Fibroblast of lung (primary cell): Measurements from ENCODE around the gene DIO1. TPM values are rescaled to one million over a fixed set of nuclear protein-coding genes. Genes with fewer than 3 reads are reported as not detected.

Source experiments
- DNase-seq, 2 donors: peaks; one replicate each; pipeline versions ENCODE4 v3.0.0 to v3.0.0-alpha.2; 2010; ENCODE audit warnings: low read depth in 2 of 2
- H2AFZ ChIP-seq: 2 replicates; pipeline ENCODE4 v1.5.1; 2012; ENCODE audit warnings: low read length, control low read depth, inconsistent platforms
- H3K27ac ChIP-seq: 2 replicates; pipeline ENCODE4 v1.5.1; 2011; ENCODE audit warnings: low read length, control low read depth; ENCODE audit not compliant: insufficient read depth
- H3K27me3 ChIP-seq: 2 replicates; pipeline ENCODE4 v1.5.1; 2011; ENCODE audit warnings: mild to moderate bottlenecking, low read length; ENCODE audit not compliant: control insufficient read depth, insufficient read depth
- H3K36me3 ChIP-seq: 2 replicates; pipeline ENCODE4 v1.5.1; 2011; ENCODE audit warnings: low read length; ENCODE audit not compliant: control insufficient read depth, insufficient read depth
- H3K4me1 ChIP-seq: 2 replicates; pipeline ENCODE4 v1.5.1; 2011; ENCODE audit warnings: low read length; ENCODE audit not compliant: control insufficient read depth, insufficient read depth; ENCODE audit errors: extremely low read depth
- H3K4me2 ChIP-seq: 2 replicates; pipeline ENCODE4 v1.5.1; 2011; ENCODE audit warnings: low read length, control low read depth; ENCODE audit not compliant: insufficient read depth; ENCODE audit errors: extremely low read depth
- H3K4me3 ChIP-seq, 4 experiments: fragments of 200-600 bp in 1 of 4; sonication (generic) in 1 of 4; replicated peaks in 1 of 4; 2 replicates each; pipeline ENCODE4 v1.5.1; 2011 to 2016; ENCODE audit warnings: low read length in 4 of 4, low read depth in 3 of 4, mild to moderate bottlenecking in 3 of 4, control low read depth in 2 of 4, inconsistent platforms in 1 of 4, mixed read lengths in 1 of 4; ENCODE audit not compliant: insufficient read depth in 1 of 4; ENCODE audit errors: control extremely low read depth in 1 of 4
- H3K79me2 ChIP-seq: 2 replicates; pipeline ENCODE4 v1.5.1; 2012; ENCODE audit warnings: mild to moderate bottlenecking, low read length, inconsistent platforms; ENCODE audit not compliant: control insufficient read depth, insufficient read depth
- H3K9ac ChIP-seq: 2 replicates; pipeline ENCODE4 v1.5.1; 2011; ENCODE audit warnings: mild to moderate bottlenecking, low read length, control low read depth; ENCODE audit not compliant: insufficient read depth
- H3K9me3 ChIP-seq: 2 replicates; pipeline ENCODE4 v1.5.1; 2012; ENCODE audit warnings: low read depth, low read length; ENCODE audit not compliant: control insufficient read depth, insufficient read depth
- H4K20me1 ChIP-seq: 2 replicates; pipeline ENCODE4 v1.5.1; 2011; ENCODE audit warnings: low read length; ENCODE audit not compliant: control insufficient read depth, insufficient read depth; ENCODE audit errors: extremely low read depth
- CTCF ChIP-seq, 2 donors: IDR thresholded peaks in 1 of 2; conservative IDR thresholded peaks in 1 of 2; 1 replicate in 1 of 2; 2 replicates in 1 of 2; pipeline ENCODE4 v1.5.1; 2011 to 2012; ENCODE audit warnings: low read length in 2 of 2, control low read depth in 1 of 2, inconsistent platforms in 1 of 2, low read depth in 1 of 2, mild to moderate bottlenecking in 1 of 2
- EZH2 ChIP-seq: IDR thresholded peaks from 2 replicates; pipeline ENCODE4 v1.5.1; 2012; ENCODE audit warnings: low read length, control low read depth, mild to moderate bottlenecking; ENCODE audit errors: missing control alignments
- polyA plus RNA-seq, 2 donors: library from polyadenylated mRNA; depleted of rRNA in 1 of 2; stranded (reverse) in 1 of 2; unstranded in 1 of 2; fragments of >200 nt; gene quantifications; 2 replicates each; pipeline ENCODE4 v1.2.1, GENCODE V29; 2011 to 2012; ENCODE audit warnings: missing spikeins in 1 of 2
- total RNA-seq: library from RNA; depleted of rRNA; stranded (reverse); fragments of >200 nt; gene quantifications from 2 replicates; pipeline ENCODE4 v1.2.1, GENCODE V29; 2014

DIO1 gene
- total and polyA plus RNA-seq, 2 donors (not counting 1 experiment from before 2014, with no cell fraction given), result not detected

DNA sequence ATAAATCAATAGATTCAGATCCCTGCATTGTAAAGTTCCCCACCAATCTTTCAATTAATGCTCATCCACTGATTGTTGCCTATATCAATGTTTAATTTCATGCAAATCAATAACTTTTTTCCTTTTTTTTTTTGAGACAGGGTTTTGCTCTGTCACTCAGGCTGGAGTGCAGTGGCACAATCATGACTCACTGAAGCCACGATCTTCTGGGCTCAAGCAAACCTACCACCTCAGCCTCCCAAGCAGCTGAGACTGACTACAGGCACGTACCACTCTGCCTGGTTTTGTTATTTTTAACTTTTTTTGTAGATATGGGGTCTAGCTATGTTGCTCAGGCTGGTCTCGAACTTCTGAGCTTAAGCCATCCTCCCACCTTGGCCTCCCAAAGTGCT is 25.7 kb downstream of the DIO1 start:
- Histone ChIP-seq H4K20me1 (no peaks in the 10 kb centered on the region), H2AFZ (no peak overlapping the region), H3K4me2 (no peak overlapping the region), H3K79me2 (no peaks in the 10 kb centered on the region), H3K36me3 (no peaks in the 10 kb centered on the region), H3K4me1 (no peaks in the 10 kb centered on the region), H3K27me3 (no peaks in the 10 kb centered on the region), H3K4me3 (no peak overlapping the region), H3K27ac (no peak overlapping the region), H3K9ac (no peak overlapping the region), H3K9me3 (no peaks in the 10 kb centered on the region)
- TF ChIP-seq CTCF (conservative IDR thresholded peaks at IDR 0.05 in 1 of 2, IDR thresholded peaks at IDR 0.05 in 1 of 2; ENCODE audit: low read depth in 1 of 2, low read length in 2 of 2), result no peak
- TF ChIP-seq EZH2, result no peak
- DNase-seq, result peak in 1 of 2 donors; percentile 37

DNA sequence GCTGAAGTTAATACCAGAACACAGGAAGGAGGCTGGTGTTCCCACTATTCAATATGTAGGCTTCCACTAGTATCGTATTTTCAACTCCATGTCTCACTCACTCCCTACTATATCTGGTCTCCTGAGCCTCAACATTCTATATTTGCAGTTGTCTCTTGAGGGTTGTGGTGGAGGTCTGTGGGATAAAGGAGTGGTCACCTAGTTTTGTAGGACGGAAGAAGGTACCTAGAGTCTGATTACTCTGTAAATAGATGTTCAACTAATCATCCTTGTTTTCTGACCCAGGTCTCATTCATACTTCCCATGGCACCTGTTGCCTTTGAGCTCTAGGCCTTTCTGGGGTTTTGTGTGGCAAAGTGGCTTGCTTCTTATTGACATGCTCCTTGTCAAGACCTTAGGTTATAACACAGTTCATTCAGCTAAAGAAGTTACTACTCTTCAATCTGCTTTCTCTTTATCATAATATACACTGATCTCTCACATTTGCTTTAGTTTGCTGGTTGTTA is 33.4 kb downstream of the DIO1 start:
- Histone ChIP-seq H4K20me1 (no peaks in the 10 kb centered on the region), H3K4me2 (no peak overlapping the region), H3K4me1 (no peaks in the 10 kb centered on the region), H3K9me3 (no peaks in the 10 kb centered on the region), H3K27me3 (no peaks in the 10 kb centered on the region), H3K79me2 (no peaks in the 10 kb centered on the region), H3K9ac (no peak overlapping the region), H3K36me3 (no peaks in the 10 kb centered on the region), H3K4me3 (no peak overlapping the region), H3K27ac (no peak overlapping the region), H2AFZ (no peak overlapping the region)
- no peak for DNase-seq
- TF ChIP-seq EZH2 (no peak), CTCF (conservative IDR thresholded peaks at IDR 0.05 in 1 of 2, IDR thresholded peaks at IDR 0.05 in 1 of 2; ENCODE audit: low read depth in 1 of 2, low read length in 2 of 2) (no peak)

DNA sequence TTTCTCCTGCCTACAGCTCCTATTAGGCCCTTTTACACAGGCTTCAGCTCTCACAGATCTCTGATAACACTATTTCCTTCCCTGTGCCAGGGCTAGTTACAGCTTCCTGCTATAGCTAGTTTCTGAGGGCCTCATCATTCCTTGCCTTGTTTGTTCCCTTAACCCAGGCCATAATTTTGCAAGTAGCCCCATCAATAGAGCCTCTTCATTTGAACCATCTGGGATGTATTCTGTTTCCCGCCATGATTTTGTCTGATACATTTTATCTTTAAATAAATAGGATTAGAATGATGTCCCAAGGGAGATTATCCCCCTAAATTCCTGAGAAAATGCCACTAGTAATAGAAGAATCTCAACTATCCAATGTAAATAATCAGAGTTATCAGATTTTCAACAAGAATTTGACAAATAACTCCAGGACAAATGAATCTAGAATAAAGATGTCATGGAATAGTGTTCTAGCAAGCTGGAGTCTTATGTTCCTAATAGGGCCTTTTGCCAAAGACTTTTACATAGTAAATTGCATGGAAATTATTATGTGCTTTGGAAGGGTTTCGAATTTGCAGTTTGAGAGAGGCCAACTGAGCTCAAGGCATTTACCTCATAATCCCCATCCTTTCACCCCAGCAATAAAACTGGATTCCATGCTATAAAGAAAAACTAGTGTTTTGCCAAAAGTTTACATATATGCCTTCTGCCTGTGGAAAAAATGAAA is 35.4 kb downstream of the DIO1 start:
- H3K27me3 ChIP-seq, result no peaks in the 10 kb centered on the region
- no peak overlapping the region for H3K9ac ChIP-seq
- H4K20me1 ChIP-seq, result no peaks in the 10 kb centered on the region
- no peak overlapping the region for H3K4me3 ChIP-seq
- DNase-seq, result no peak
- H3K27ac ChIP-seq, result no peak overlapping the region
- no peaks in the 10 kb centered on the region for H3K4me1 ChIP-seq
- no peak overlapping the region for H2AFZ ChIP-seq
- H3K9me3 ChIP-seq, result no peaks in the 10 kb centered on the region
- no peak overlapping the region for H3K4me2 ChIP-seq
- TF ChIP-seq EZH2 (no peak), CTCF (conservative IDR thresholded peaks at IDR 0.05 in 1 of 2, IDR thresholded peaks at IDR 0.05 in 1 of 2; ENCODE audit: low read depth in 1 of 2, low read length in 2 of 2) (no peak)
- H3K36me3 ChIP-seq, result no peaks in the 10 kb centered on the region
- H3K79me2 ChIP-seq, result no peaks in the 10 kb centered on the region
